Activated T-helper 17 cell treated with anti-CD3 and anti-CD28 coated beads, Interleukin-2, amount 50 U/mL, for 72 hours (primary cell): Measurements from ENCODE around the gene SYCP3. TPM values are rescaled to one million over a fixed set of nuclear protein-coding genes. Genes with fewer than 3 reads are reported as not detected.

ENCODE experiments used
- ATAC-seq: fragments of 150-1000 bp; cut with Tn5 transposase; replicated peaks from 2 replicates; pipeline ENCODE4 v1.10.0; 2021; ENCODE audit warnings: mild to moderate bottlenecking, moderate library complexity
- H3K27ac Mint-ChIP-seq: one replicate; pipeline ENCODE4 v1.8.0; 2022; ENCODE audit warnings: mixed read lengths
- H3K27me3 Mint-ChIP-seq: one replicate; pipeline ENCODE4 v1.8.0; 2022; ENCODE audit warnings: mixed read lengths
- H3K36me3 Mint-ChIP-seq: one replicate; pipeline ENCODE4 v1.8.0; 2022; ENCODE audit warnings: low read depth, mild to moderate bottlenecking, mixed read lengths
- H3K4me1 Mint-ChIP-seq: one replicate; pipeline ENCODE4 v1.8.0; 2022; ENCODE audit warnings: mixed read lengths
- H3K4me3 Mint-ChIP-seq: one replicate; pipeline ENCODE4 v1.8.0; 2022; ENCODE audit warnings: mild to moderate bottlenecking, mixed read lengths
- H3K9me3 Mint-ChIP-seq: one replicate; pipeline ENCODE4 v1.8.0; 2022; ENCODE audit warnings: mixed read lengths
- total RNA-seq, 2 donors: library from RNA; stranded (reverse); gene quantifications; one replicate each; pipeline ENCODE4 v1.2.3, GENCODE V29; 2022

The SYCP3 gene
- total RNA-seq, 2 donors from 2014 or later, result 0.30 to 0.42 TPM

DNA sequence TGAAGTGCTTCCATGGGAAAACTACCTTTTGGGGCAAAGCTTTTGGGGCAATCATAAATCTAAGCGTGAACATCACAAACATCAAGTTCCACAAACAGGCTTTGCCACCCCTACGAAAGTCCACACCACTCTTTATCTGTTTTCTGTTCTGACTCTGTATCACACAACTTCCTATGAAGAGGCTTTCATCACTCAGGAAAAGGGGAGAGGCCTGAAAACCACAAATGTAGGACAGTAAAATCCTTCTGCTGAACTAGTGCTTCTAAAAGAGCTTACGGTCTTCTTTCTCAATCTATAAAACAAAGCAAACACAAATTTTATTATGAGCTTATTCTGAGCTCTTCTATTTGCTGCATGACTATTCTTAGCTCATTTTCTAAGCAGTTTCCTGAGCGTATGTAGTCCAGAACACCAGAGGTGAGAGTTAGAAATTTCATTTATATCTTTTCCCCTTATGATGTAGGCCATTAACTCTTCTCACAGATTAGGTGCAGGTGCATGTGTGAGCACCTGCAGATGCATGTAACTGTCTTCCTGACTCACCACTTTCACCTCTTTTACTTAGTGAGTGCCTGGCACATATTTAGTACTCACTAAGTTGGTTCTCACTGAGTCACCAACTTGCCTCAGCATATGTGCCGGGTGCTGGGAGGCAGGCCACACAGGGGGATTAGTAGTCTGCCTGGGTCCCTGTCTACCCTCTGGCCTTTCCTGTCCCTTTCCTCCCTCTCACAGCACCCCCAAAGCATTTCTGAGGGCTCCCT, 32.9 kb upstream of the SYCP3 start:
- Mint-ChIP-seq H3K9me3 (no peaks in the 10 kb centered on the region), H3K36me3 (peaks cover 33% of the 10 kb centered on the region), H3K4me3 (no peak overlapping the region), H3K27ac (no peak overlapping the region), H3K27me3 (no peaks in the 10 kb centered on the region), H3K4me1 (no peaks in the 10 kb centered on the region)
- ATAC-seq, result peak; percentile 74

DNA sequence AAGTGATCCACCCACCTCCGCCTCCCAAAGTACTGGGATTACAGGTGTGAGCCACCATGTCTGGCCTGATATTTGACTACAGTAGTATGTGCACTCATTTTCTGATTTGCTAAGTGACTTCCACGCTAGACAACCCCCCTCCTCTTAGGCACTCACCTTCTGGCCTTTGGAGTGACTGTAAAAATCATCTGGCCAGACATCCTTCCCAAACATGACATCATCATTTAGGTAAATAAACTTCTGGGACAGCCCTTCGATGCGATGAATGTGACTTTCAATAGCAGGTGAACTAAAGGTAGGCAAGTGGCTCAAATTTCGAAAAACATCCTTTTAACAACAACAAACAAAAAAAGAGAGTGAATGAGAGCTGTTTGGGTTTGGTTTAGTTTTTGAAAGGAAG, 30.6 kb upstream of the SYCP3 start:
- Mint-ChIP-seq H3K9me3 (no peaks in the 10 kb centered on the region), H3K27me3 (no peaks in the 10 kb centered on the region), H3K4me3 (no peak overlapping the region), H3K27ac (no peak overlapping the region), H3K4me1 (no peaks in the 10 kb centered on the region), H3K36me3 (peaks cover 53% of the 10 kb centered on the region)
- ATAC-seq, result no peak

DNA sequence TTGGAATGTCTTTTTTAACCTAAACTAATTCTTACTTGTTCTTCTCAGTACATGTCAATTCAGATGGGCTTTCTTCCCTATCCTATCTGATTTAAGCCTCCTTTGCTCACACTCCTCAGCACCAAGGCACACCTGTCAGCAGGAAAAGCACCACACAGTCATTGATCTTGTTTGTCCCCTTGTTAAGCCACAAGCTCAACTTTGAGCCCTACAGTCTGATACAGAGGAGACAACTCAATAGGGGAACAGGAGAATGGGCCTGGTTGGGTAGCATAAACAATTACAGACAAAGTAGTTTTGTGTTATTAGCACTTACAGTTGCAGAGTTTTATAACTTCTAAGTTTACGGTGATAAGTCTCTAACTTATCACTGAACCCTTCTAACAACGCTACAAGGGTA, 29.5 kb upstream of the SYCP3 start:
- no peak overlapping the region for H3K4me3 Mint-ChIP-seq
- ATAC-seq, result no peak
- H3K27me3 Mint-ChIP-seq, result no peaks in the 10 kb centered on the region
- no peaks in the 10 kb centered on the region for H3K4me1 Mint-ChIP-seq
- peaks cover 63% of the 10 kb centered on the region for H3K36me3 Mint-ChIP-seq
- no peaks in the 10 kb centered on the region for H3K9me3 Mint-ChIP-seq
- no peak overlapping the region for H3K27ac Mint-ChIP-seq

DNA sequence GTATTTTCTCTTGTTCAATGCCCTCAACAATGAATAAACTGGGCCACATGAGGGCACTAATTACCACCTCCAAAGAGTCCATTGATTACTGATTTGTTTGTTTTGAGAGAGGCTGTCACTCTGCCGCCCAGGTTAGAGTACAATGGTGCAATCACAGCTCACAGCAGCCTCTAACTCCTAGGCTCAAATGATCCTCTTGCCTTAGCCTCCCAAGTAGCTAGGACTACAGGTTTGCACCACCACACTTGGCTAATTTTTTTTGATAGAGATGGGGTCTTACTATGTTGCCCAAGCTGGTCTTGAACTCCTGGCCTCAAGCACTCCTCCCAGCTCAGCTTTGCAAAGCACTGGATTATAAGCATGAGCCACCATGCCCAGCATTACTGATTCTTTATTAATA, 28.3 kb upstream of the SYCP3 start:
- H3K36me3 Mint-ChIP-seq, result peaks cover 70% of the 10 kb centered on the region

DNA sequence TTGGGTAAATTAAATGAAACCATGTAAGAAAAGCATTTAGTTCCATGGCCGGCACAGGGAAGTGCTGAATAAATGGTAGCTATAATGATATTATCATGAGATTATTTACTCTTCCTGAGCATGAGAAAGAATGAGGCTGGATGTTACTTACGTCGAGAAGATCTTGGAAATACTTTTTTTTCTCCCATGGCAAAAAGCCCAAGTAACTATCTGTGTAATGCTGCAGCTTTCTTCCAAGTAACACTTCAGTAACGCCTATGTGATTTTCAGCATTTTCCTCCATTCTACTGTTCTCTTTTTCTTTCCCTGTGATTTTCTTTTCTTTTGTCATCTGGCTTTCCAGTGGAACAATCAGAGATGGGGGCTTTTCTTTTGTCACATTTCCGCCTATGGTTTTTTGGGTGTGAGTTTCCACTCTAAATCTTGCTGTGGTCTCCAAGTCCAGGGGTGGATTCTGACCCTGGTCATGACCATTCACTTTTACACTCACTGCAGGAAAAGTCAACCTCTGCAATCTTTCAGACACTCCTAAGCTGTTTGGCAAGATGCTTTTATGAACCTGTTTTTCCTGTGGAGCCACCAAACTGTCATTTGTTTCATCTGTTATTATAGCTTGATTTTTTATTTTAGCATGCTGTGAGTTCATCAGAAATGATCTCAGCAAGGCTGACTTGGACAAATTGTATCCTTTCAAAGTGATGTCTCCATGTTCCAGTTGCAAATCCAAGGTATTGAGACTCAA, 25.0 kb upstream of the SYCP3 start:
- Mint-ChIP-seq H3K4me3 (no peak overlapping the region), H3K27ac (no peak overlapping the region), H3K9me3 (no peaks in the 10 kb centered on the region), H3K36me3 (peaks cover 61% of the 10 kb centered on the region), H3K4me1 (no peaks in the 10 kb centered on the region), H3K27me3 (no peaks in the 10 kb centered on the region)
- no peak for ATAC-seq

More for the DNA sequence above, 28.3 kb upstream of the SYCP3 start:
- Mint-ChIP-seq H3K9me3 (no peaks in the 10 kb centered on the region), H3K27me3 (no peaks in the 10 kb centered on the region), H3K4me1 (no peaks in the 10 kb centered on the region), H3K27ac (no peak overlapping the region), H3K4me3 (no peak overlapping the region)
- no peak for ATAC-seq

- peaks cover 60% of the 10 kb centered on the region for H3K36me3 Mint-ChIP-seq
- H3K27ac Mint-ChIP-seq, result no peak overlapping the region
- ATAC-seq, result no peak
- no peaks in the 10 kb centered on the region for H3K27me3 Mint-ChIP-seq
- no peaks in the 10 kb centered on the region for H3K4me1 Mint-ChIP-seq
- H3K4me3 Mint-ChIP-seq, result no peak overlapping the region
- H3K9me3 Mint-ChIP-seq, result no peaks in the 10 kb centered on the region
Observed at GRCh38 chr12:101763246-101763931, 24.1 kb upstream of the SYCP3 start.

DNA sequence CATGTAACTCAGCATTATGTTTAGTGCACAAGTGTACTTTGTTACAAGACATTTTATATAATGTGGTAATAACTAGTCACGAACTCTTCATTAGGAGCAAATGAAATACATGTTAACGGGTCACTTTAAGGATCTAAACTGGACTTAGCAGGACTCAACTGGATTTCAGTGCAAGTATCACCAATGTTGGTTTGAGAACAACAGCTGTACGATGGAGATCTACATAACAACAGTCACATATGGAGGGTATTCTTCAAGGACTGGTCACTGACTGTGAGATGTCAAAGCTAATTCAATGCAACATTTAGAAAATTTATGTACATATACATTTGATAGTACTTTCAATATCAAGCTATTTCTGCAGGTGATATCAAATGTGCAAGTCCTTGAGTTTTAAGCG, 22.5 kb upstream of the SYCP3 start:
- Mint-ChIP-seq H3K4me1 (no peaks in the 10 kb centered on the region), H3K36me3 (peaks cover 59% of the 10 kb centered on the region), H3K27me3 (no peaks in the 10 kb centered on the region), H3K4me3 (no peak overlapping the region), H3K27ac (no peak overlapping the region), H3K9me3 (no peaks in the 10 kb centered on the region)
- no peak for ATAC-seq

DNA sequence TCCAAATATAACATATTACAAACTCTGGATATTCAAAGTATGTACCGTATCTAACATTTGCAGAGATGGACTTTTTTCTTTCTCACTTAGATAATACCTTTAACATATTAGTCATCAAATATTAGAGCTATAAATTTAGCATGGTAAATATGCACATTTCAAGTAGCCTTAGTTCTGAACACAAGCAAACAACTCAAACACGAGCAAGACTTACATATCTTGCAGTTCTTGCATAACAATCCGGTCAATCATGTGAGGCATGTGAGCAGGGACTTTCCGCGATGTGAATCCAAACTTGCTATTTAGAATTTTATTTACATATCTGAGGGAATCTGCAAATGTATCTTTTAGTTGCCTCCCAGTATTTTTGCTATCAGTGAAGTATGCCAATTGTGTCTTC, 22.1 kb upstream of the SYCP3 start:
- Mint-ChIP-seq H3K4me1 (no peaks in the 10 kb centered on the region), H3K36me3 (peaks cover 60% of the 10 kb centered on the region), H3K27ac (no peak overlapping the region), H3K9me3 (no peaks in the 10 kb centered on the region), H3K4me3 (no peak overlapping the region), H3K27me3 (no peaks in the 10 kb centered on the region)
- ATAC-seq, result no peak

DNA sequence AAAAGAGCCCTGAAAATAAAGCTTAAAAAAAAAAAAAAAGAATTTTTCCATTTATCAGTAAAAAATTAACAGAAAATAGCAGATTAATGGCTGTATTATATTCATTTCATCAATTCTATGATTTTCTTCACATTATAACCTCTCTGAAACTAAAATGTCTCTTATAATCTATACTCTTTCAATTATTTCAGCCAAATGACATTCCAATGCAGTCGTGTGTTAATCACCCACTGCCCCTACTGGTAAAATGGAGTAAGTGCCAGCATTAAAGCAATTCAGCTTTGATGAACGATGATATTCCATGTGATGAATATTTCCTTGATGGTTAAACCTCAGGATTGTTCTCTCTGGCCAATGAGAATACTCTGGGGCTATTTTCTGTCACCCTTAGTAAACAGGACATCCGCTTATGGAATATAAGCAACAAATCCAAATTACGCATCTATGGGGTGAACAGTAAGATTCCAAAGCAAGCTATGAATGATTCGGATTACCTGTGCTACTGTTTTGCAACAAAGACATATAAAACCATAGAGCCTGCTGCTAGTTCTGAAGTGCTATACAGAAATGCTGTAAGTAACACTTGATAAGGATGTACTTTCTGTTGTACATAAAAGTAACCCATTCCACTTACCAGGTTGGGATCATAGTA, 20.3 kb upstream of the SYCP3 start:
- Mint-ChIP-seq H3K9me3 (no peaks in the 10 kb centered on the region), H3K4me1 (no peaks in the 10 kb centered on the region), H3K36me3 (peaks cover 61% of the 10 kb centered on the region), H3K27me3 (no peaks in the 10 kb centered on the region), H3K4me3 (no peak overlapping the region), H3K27ac (no peak overlapping the region)
- no peak for ATAC-seq

DNA sequence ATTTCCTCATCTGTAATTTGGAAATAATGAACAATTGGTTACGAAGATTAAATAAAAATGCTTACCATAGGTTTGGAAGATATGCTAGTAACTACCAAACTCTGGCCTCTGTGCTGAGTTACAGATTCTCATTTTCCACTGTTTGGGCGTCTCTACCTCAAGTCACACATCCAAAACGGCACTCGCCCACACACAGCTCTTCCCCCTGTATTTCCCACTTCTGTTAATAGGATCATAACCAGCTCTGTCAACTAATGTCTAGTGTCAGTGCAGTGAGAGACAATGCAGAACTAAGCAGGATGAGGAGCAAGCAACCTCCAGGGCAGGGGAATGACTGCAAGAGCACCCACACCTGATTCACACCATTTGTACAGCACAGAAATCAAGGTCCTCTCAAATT, 10.9 kb upstream of the SYCP3 start:
- no peak overlapping the region for H3K27ac Mint-ChIP-seq
- H3K36me3 Mint-ChIP-seq, result peaks cover 78% of the 10 kb centered on the region
- H3K4me3 Mint-ChIP-seq, result no peak overlapping the region
- ATAC-seq, result no peak
- no peaks in the 10 kb centered on the region for H3K9me3 Mint-ChIP-seq
- H3K4me1 Mint-ChIP-seq, result peaks cover 6% of the 10 kb centered on the region
- H3K27me3 Mint-ChIP-seq, result no peaks in the 10 kb centered on the region

- Mint-ChIP-seq H3K27ac (peak overlapping the region; percentile 77), H3K4me3 (no peak overlapping the region), H3K9me3 (no peaks in the 10 kb centered on the region), H3K36me3 (peaks cover 78% of the 10 kb centered on the region), H3K4me1 (peaks cover 6% of the 10 kb centered on the region), H3K27me3 (no peaks in the 10 kb centered on the region)
- no peak for ATAC-seq
Observed at GRCh38 chr12:101749657-101750056, 10.4 kb upstream of the SYCP3 start.

- Mint-ChIP-seq H3K36me3 (peaks cover 75% of the 10 kb centered on the region), H3K27me3 (no peaks in the 10 kb centered on the region), H3K27ac (peak overlapping the region; percentile 17), H3K4me1 (peaks cover 6% of the 10 kb centered on the region), H3K4me3 (no peak overlapping the region), H3K9me3 (no peaks in the 10 kb centered on the region)
- ATAC-seq, result no peak
Observed at GRCh38 chr12:101748907-101749306, 9.6 kb upstream of the SYCP3 start.

DNA sequence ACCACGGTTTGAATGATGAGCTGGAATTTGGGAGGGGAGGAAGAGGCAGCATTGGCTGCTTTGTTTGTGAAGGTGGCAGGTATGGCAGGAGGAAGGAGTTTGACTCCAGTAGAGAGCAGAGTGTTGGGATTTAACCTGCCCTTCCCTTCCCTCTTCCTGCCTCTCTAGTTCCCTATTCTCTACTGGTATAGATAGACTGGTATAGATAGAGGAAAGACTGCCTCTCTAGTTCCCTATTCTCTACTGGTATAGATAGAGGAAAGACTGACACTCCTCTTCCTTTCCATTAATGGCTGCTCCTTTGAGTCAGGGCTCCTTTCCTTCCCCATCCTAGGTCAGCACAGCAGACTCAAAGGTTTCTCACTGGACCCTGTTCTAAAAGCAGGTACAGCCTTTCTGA, 8.4 kb upstream of the SYCP3 start:
- Mint-ChIP-seq H3K27ac (peak overlapping the region; percentile 49), H3K4me3 (no peak overlapping the region), H3K4me1 (peaks cover 6% of the 10 kb centered on the region), H3K27me3 (no peaks in the 10 kb centered on the region), H3K36me3 (peaks cover 78% of the 10 kb centered on the region), H3K9me3 (no peaks in the 10 kb centered on the region)
- no peak for ATAC-seq

- no peak for ATAC-seq
- Mint-ChIP-seq H3K27me3 (no peaks in the 10 kb centered on the region), H3K4me1 (peaks cover 6% of the 10 kb centered on the region), H3K4me3 (no peak overlapping the region), H3K9me3 (no peaks in the 10 kb centered on the region), H3K27ac (no peak overlapping the region), H3K36me3 (peaks cover 69% of the 10 kb centered on the region)
Observed at GRCh38 chr12:101746661-101747060, 7.4 kb upstream of the SYCP3 start.
